K562 (cell line): Measurements from ENCODE around the gene ARL8A. TPM values are rescaled to one million over a fixed set of nuclear protein-coding genes. Genes with fewer than 3 reads are reported as not detected.
"Not testable (repeated sequence)": the region's sequence is repeated elsewhere in the genome, so short reads cannot be mapped to it uniquely, and the experiment has no call there.

Experiments
- ATAC-seq: fragments of 200-7000 bp; cut with Tn5 transposase; 3 replicates; pipeline ENCODE4 v1.9.1; 2020; ENCODE audit warnings: moderate library complexity
- BruUV-seq: library from RNA; stranded (reverse); fragments of 400-500 nt; replicated peaks from 2 replicates; lab custom pipeline; 2021; lab: Mats Ljungman, UMichigan
- CTCF ChIA-PET: fragments of 300-600 bp; formaldehyde crosslinking; extraction: SDS; loops from one replicate; lab custom pipeline; 2021; ENCODE audit warnings: low intra/inter-chr PET ratio; lab: Yijun Ruan, JAX
- POLR2A ChIA-PET: fragments of 300-600, 350-650 bp; sonication (Branson Sonifier 250); formaldehyde crosslinking; extraction: SDS; loops from one replicate; lab custom pipeline; 2021; ENCODE audit warnings: antibody characterized with exemption, inconsistent platforms; lab: Yijun Ruan, JAX
- DNase-seq, 4 experiments: peaks; one replicate each; pipeline versions ENCODE4 v3.0.0 to v3.0.0-alpha.2; 2011 to 2018; ENCODE audit warnings: low spot score in 3 of 4, mixed read lengths in 3 of 4; ENCODE audit errors: extremely low read depth in 1 of 4
- FAIRE-seq: peaks from 2 replicates; lab custom pipeline; 2011; peaks lifted over from hg19 to GRCh38; lab: Jason Lieb, UNC
- H2AFZ ChIP-seq: 2 replicates; pipeline ENCODE4 v1.6.0; 2011; ENCODE audit warnings: low read depth, low read length, control low read depth, inconsistent platforms
- H3K27ac ChIP-seq: fragments of 200-600 bp; 3 replicates; pipeline ENCODE4 v1.8.0; 2011; ENCODE audit warnings: low read depth, mild to moderate bottlenecking, control low read depth, inconsistent platforms, low read length, moderate library complexity, mixed read lengths; ENCODE audit errors: extremely low read depth
- H3K27me3 ChIP-seq, 2 experiments: fragments of 300-600 bp in 1 of 2; 2 replicates in 1 of 2; 3 replicates in 1 of 2; pipeline versions ENCODE4 v1.6.0 to v1.8.0; 2011; ENCODE audit warnings: inconsistent platforms in 2 of 2, low read length in 2 of 2, mild to moderate bottlenecking in 1 of 2, mixed read lengths in 1 of 2, moderate library complexity in 1 of 2; ENCODE audit not compliant: control insufficient read depth in 2 of 2, insufficient read depth in 2 of 2
- H3K36me3 ChIP-seq: fragments of 300-600 bp; 3 replicates; pipeline ENCODE4 v1.8.0; 2011; ENCODE audit warnings: mild to moderate bottlenecking, low read length, inconsistent platforms; ENCODE audit not compliant: control insufficient read depth, insufficient read depth
- H3K4me1 ChIP-seq, 2 experiments: fragments of 200-600 bp in 1 of 2; replicated peaks in 1 of 2; 2 replicates in 1 of 2; 3 replicates in 1 of 2; pipeline versions ENCODE4 v1.5.1 to v1.8.0; 2011; ENCODE audit warnings: inconsistent platforms in 2 of 2, low read length in 2 of 2, mild to moderate bottlenecking in 1 of 2, mixed read lengths in 1 of 2, moderate library complexity in 1 of 2; ENCODE audit not compliant: control insufficient read depth in 2 of 2, insufficient read depth in 2 of 2
- H3K4me2 ChIP-seq: 2 replicates; pipeline ENCODE4 v1.6.1; 2011; ENCODE audit warnings: low read length, control low read depth, inconsistent platforms, mixed read lengths; ENCODE audit not compliant: insufficient read depth
- H3K4me3 ChIP-seq: fragments of 200-600 bp; sonication (generic), shearing (Covaris generic); 2 replicates; pipeline ENCODE4 v1.5.1; 2016; ENCODE audit warnings: control low read depth, inconsistent platforms
- H3K79me2 ChIP-seq: fragments of 200-600 bp; 3 replicates; pipeline ENCODE4 v1.8.0; 2011; ENCODE audit warnings: low read length, inconsistent platforms; ENCODE audit not compliant: control insufficient read depth, insufficient read depth
- H3K9ac ChIP-seq, 2 experiments: 2 replicates each; pipeline versions ENCODE4 v1.6.0 to v1.6.1; 2011; ENCODE audit warnings: low read depth in 2 of 2, low read length in 2 of 2, control low read depth in 1 of 2, inconsistent platforms in 1 of 2, mild to moderate bottlenecking in 1 of 2, mixed read lengths in 1 of 2; ENCODE audit not compliant: insufficient read depth in 1 of 2
- H3K9me1 ChIP-seq: one replicate; pipeline ENCODE4 v1.6.0; 2011; ENCODE audit warnings: inconsistent platforms, mild to moderate bottlenecking, low read length, moderate library complexity; ENCODE audit not compliant: control insufficient read depth, insufficient read depth
- H3K9me3 ChIP-seq: replicated peaks from 2 replicates; pipeline ENCODE4 v1.5.1; 2011; ENCODE audit warnings: low read depth, low read length, inconsistent platforms; ENCODE audit not compliant: control insufficient read depth, insufficient read depth
- H4K20me1 ChIP-seq: replicated peaks from 2 replicates; pipeline ENCODE4 v1.6.1; 2011; ENCODE audit warnings: low read length, inconsistent platforms, mixed read lengths; ENCODE audit not compliant: control insufficient read depth, insufficient read depth
- EWSR1 ChIP-seq: fragments of 450-650 bp; IDR thresholded peaks from 2 replicates; pipeline ENCODE4 v1.6.1; 2018; ENCODE audit warnings: borderline replicate concordance, mild to moderate bottlenecking, low read depth, moderate library complexity; ENCODE audit not compliant: partially characterized antibody
- FOS ChIP-seq: IDR thresholded peaks from 3 replicates; pipeline ENCODE4 v1.6.1; 2011; ENCODE audit not compliant: insufficient read length; ENCODE audit errors: extremely low read depth
- GATAD2A ChIP-seq: fragments of 450-650 bp; IDR thresholded peaks from 2 replicates; pipeline ENCODE4 v1.6.1; 2017
- LARP7 ChIP-seq: fragments of 450-650 bp; IDR thresholded peaks from 2 replicates; pipeline ENCODE4 v1.6.1; 2016
- MBD2 ChIP-seq: sonication (generic); IDR thresholded peaks from 2 replicates; pipeline ENCODE4 v1.6.1; 2016; ENCODE audit warnings: low read depth, borderline replicate concordance
- MTA1 ChIP-seq: fragments of 450-650 bp; IDR thresholded peaks from 2 replicates; pipeline ENCODE4 v1.6.1; 2017; ENCODE audit warnings: borderline replicate concordance
- PML ChIP-seq: IDR thresholded peaks from 2 replicates; pipeline ENCODE4 v1.6.1; 2012; ENCODE audit warnings: low read length, inconsistent platforms
- PTTG1 ChIP-seq: fragments of 450-650 bp; IDR thresholded peaks from 2 replicates; pipeline ENCODE4 v1.6.1; 2016; ENCODE audit warnings: low read depth, mild to moderate bottlenecking, missing genetic modification characterization, missing compliant biosample characterization
- REST ChIP-seq, 2 experiments: fragments of 450-650 bp; formaldehyde crosslinking in 1 of 2; IDR thresholded peaks; 2 replicates each; pipeline versions ENCODE4 v1.4.0 to v1.6.1; 2014 to 2020; ENCODE audit warnings: mild to moderate bottlenecking in 2 of 2, borderline replicate concordance in 1 of 2, low read depth in 1 of 2
- SP2 ChIP-seq: IDR thresholded peaks from 2 replicates; pipeline ENCODE4 v1.6.1; 2011; ENCODE audit warnings: mild to moderate bottlenecking, low read depth, low read length, moderate library complexity; ENCODE audit not compliant: poor library complexity, severe bottlenecking; ENCODE audit errors: extremely low read depth
- ZFP1 ChIP-seq: fragments of 450-650 bp; formaldehyde crosslinking; IDR thresholded peaks from 2 replicates; pipeline ENCODE4 v1.4.0; 2020; ENCODE audit warnings: mild to moderate bottlenecking, mixed read lengths
- ZNF121 ChIP-seq: sonication (generic); formaldehyde crosslinking; conservative IDR thresholded peaks from 2 replicates; pipeline ENCODE4 v1.8.0; 2022; ENCODE audit warnings: missing genetic modification reagents
- ZNF124 ChIP-seq: sonication (generic); formaldehyde crosslinking; IDR thresholded peaks from 2 replicates; pipeline ENCODE4 v1.8.1; 2022; ENCODE audit warnings: missing genetic modification reagents
- ZNF197 ChIP-seq: fragments of 200-800 bp; sonication (Bioruptor generic); IDR thresholded peaks from 2 replicates; pipeline ENCODE4 v1.6.1; 2016; ENCODE audit warnings: low read depth, missing genetic modification characterization, missing compliant biosample characterization
- ZNF384 ChIP-seq: IDR thresholded peaks from 2 replicates; pipeline ENCODE4 v1.6.1; 2012; ENCODE audit warnings: low read depth, low read length, improper control_type of control experiment
- WGBS: fragments of 100-300 bp; shearing (Covaris generic); methylation state at CpG from one replicate; pipeline ENCODE4 v1.1.6; 2016; ENCODE audit warnings: low coverage, mixed read lengths; ENCODE audit not compliant: insufficient coverage; ENCODE audit errors: missing lambda C conversion rate; 5-methylcytosine and 5-hydroxymethylcytosine counted together
- in situ Hi-C: fragments of 300-500 bp; cut with MboI; formaldehyde crosslinking; loops from 4 replicates; pipeline ENCODE4 v1.15.0; 2018; ENCODE audit warnings: inconsistent platforms, mixed read lengths
- intact Hi-C: fragments of 100-400 bp; cut with micrococcal nuclease; formaldehyde crosslinking; loops from 2 replicates; pipeline ENCODE4 v1.14.2; 2022
- polyA plus RNA-seq, 8 experiments: library from polyadenylated mRNA; depleted of rRNA in 4 of 8; stranded (reverse) in 5 of 8; unstranded in 3 of 8; fragments of >200 nt; fragmentation: Nextera tagmentation in 2 of 8; fragmentation: Illumina TruSeq in 1 of 8; extraction: Ambion mirVana in 2 of 8; extraction: Trizol in 1 of 8; gene quantifications; 2 replicates each; pipeline versions ENCODE4 v1.2.1 to v1.2.3, GENCODE V29; 2011 to 2014; ENCODE audit warnings: inconsistent platforms in 1 of 8, missing spikeins in 1 of 8
- total RNA-seq, 7 experiments: library from RNA; depleted of rRNA in 6 of 7; stranded (reverse); fragments of >200 nt in 6 of 7; fragmentation: Illumina TruSeq in 2 of 7; extraction: Trizol in 2 of 7; gene quantifications; 2 replicates each; pipeline versions ENCODE4 v1.2.1 to v1.2.3, GENCODE V29; 2011 to 2021; ENCODE audit warnings: low replicate concordance in 1 of 7

ARL8A gene
- total and polyA plus RNA-seq, 9 of the 15 experiments (the other 6 are each of a cell fraction or from before 2014, with no cell fraction given), result 0.17 to 27.3 (median 15.6) TPM

GRCh38 chr1:202146279-202146678 is 1.7 kb upstream of the ARL8A start (continued):
- TF ChIP-seq FOS (no peak), ZNF124 (CRISPR knock-in tag) (no peak), MBD2 (0 out of 2 replicates have a peak, but pooled peaks have one; percentile 10), ZNF197 (no peak), ZFP1 (CRISPR knock-in tag) (no peak), MTA1 (no peak), GATAD2A (no peak), SP2 (no peak), EWSR1 (no peak), LARP7 (no peak), PTTG1 (tag) (no peak)

GRCh38 chr1:202145744-202146140 is 1.2 kb upstream of the ARL8A start:
- POLR2A ChIA-PET, result interaction anchor here (0.6 to 8.9 kb wide), 7 partner anchors 10 to 449 kb away, joined by 3 to 49 read pairs (median 3); partner anchors contain the start of gene PTPN7
- DNase-seq; H3K4me2 ChIP-seq; H3K9me3 ChIP-seq; intact Hi-C loops; H3K9me1 ChIP-seq; H2AFZ ChIP-seq; ATAC-seq; CTCF ChIA-PET; FAIRE-seq; BruUV-seq; H3K9ac ChIP-seq; TF ChIP-seq REST (IDR thresholded peaks at IDR 0.05; ENCODE audit: borderline replicate concordance): not testable (repeated sequence)
- 98% methylated on average over 5 of the region's 8 CpGs for WGBS
- peaks cover 27 to 36% of the 10 kb centered on the region in 2 experiments; a peak in 4 of 5 replicates for H3K4me1 ChIP-seq
- 0 out of 2 replicates have a peak, but pooled peaks have one; percentile 15 for TF ChIP-seq PML
- TF ChIP-seq REST (CRISPR knock-in tag; IDR thresholded peaks at IDR 0.05; ENCODE audit: low read depth), result peak; percentile 29; the same call in 1 of the 2 replicates
- 0 out of 2 replicates have a peak, but pooled peaks have one; percentile 16 for TF ChIP-seq ZNF384
- peak; percentile 87 for TF ChIP-seq ZNF121 (CRISPR knock-in tag)
- TF ChIP-seq, all 486 proteins: peak for 4; not testable (repeated sequence) for 482
- H3K79me2 ChIP-seq, result peaks cover 25% of the 10 kb centered on the region
- in situ Hi-C loops, H3K27me3 ChIP-seq, H3K4me3 ChIP-seq, H3K27ac ChIP-seq, H4K20me1 ChIP-seq: not testable (repeated sequence)
- H3K36me3 ChIP-seq, result peaks cover 43% of the 10 kb centered on the region
